ENCODE results near the gene BMPR1A.
A peak's percentile ranks its signal among the peaks of the same experiment; 100 is the strongest.
"Not testable (repeated sequence)": the region's sequence is repeated elsewhere in the genome, so short reads cannot be mapped to it uniquely, and the experiment has no call there.

Gene BMPR1A

GRCh38 chr10:86872757-86873156 is 116.3 kb downstream of the BMPR1A start:
- DNase-seq: no peak

GRCh38 chr10:86876748-86877147 is 120.3 kb downstream of the BMPR1A start:
- DNase-seq: no peak

GRCh38 chr10:86878983-86879713 is 122.7 kb downstream of the BMPR1A start:
- DNase-seq: no peak

GRCh38 chr10:86880971-86881370 is 124.6 kb downstream of the BMPR1A start:
- no peak for DNase-seq

- no peak for DNase-seq
Measured at GRCh38 chr10:86888585-86889381, 132.4 kb downstream of the BMPR1A start.

- DNase-seq: no peak
Measured at GRCh38 chr10:86889997-86890396, 133.6 kb downstream of the BMPR1A start.

GRCh38 chr10:86898511-86898910 is 142.1 kb downstream of the BMPR1A start:
- DNase-seq: no peak

GRCh38 chr10:86899132-86899531 is 142.7 kb downstream of the BMPR1A start:
- DNase-seq: peak in 9 of 56 donors; percentile 1 to 9 (median 3)

- peak in 39 of 56 donors; percentile 8 to 85 (median 30) for DNase-seq
Measured at GRCh38 chr10:86899670-86900276, 143.4 kb downstream of the BMPR1A start.

- DNase-seq: peak in 44 of 56 donors; percentile 4 to 77 (median 36)
Measured at GRCh38 chr10:86900955-86901354, 144.5 kb downstream of the BMPR1A start.

- DNase-seq: no peak
Measured at GRCh38 chr10:86904600-86904999, 148.2 kb downstream of the BMPR1A start.

GRCh38 chr10:86905429-86905828 is 149.0 kb downstream of the BMPR1A start:
- DNase-seq: peak in 1 of 56 donors; percentile 6

- no peak for DNase-seq
Measured at GRCh38 chr10:86914734-86915133, 158.3 kb downstream of the BMPR1A start.

- DNase-seq: no peak
Measured at GRCh38 chr10:86918022-86918471, 161.6 kb downstream of the BMPR1A start.

GRCh38 chr10:86922553-86922961 is 166.1 kb downstream of the BMPR1A start:
- DNase-seq: no peak

GRCh38 chr10:86929468-86930380 is 173.3 kb downstream of the BMPR1A start:
- no peak for DNase-seq

GRCh38 chr10:86931872-86932271 is 175.5 kb downstream of the BMPR1A start:
- DNase-seq: no peak

GRCh38 chr10:86932674-86933073 is 176.3 kb downstream of the BMPR1A start:
- DNase-seq: no peak

GRCh38 chr10:86934162-86934711 is 177.8 kb downstream of the BMPR1A start:
- not testable (repeated sequence) for DNase-seq

GRCh38 chr10:86936661-86937501 is 180.5 kb downstream of the BMPR1A start:
- DNase-seq: no peak

All from amygdala (tissue), 56 donors.